GM18520 (cell line): Measurements from ENCODE around the gene ZNF80.
A peak's percentile ranks its signal among the peaks of the same experiment; 100 is the strongest.

Experiments used
- ATAC-seq: cut with Tn5 transposase; IDR thresholded peaks from one replicate; pipeline ENCODE4 v1.9.1; 2021; ENCODE audit not compliant: unreplicated experiment

ZNF80 gene

GRCh38 chr3:114219741-114220140 lies 17.6 kb downstream of the ZNF80 start:
- ATAC-seq: no peak

DNA sequence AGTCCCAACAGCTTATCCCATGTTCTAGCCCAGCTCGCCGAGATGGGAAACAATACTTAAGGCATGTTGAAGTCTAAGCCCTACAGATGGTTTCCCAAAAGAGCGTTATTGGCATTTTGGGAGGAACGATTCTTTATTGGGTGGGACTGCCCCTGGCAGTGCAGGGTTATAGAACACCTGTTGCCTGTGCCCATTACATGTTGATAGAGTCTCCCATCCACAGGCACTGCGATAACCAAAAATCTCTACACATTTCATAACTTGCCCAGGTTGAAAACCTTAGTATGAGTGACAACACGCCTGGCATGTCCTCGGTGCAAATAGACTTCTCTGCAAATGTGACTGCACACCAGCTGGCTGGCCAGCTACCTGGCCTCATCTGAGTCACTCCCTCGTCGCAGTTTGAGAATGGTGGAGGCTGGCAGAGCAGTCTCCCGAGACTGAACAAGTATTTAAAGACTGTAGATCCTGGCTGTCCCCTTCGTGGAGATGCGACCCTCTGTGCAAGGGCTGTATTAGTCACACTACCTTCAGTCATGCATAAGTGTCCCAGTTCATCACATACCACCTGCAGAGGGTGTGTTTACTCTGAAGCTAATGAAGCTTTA lies 18.7 kb downstream of the ZNF80 start:
- ATAC-seq: no peak

DNA sequence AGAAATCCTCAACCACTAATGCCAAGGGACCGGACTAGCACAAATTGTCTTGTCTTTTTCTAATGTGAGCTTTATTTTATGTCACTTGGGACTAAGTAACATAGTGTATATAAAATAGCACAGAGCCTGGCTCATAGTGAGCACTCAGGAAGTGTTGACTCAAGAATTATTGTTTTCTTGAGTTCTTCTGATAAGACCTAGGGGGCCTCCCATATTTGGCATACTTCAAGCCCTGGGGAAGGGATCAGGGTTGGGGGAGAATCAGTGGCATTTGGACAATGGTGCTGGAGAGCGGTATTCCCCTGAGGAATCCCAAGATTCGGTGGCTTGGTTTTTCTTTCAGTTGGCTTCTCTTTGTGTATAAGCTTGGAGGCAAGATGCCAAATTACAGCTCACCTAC lies 19.4 kb downstream of the ZNF80 start:
- ATAC-seq: no peak

GRCh38 chr3:114217266-114217665 lies 20.1 kb downstream of the ZNF80 start:
- no peak for ATAC-seq

- no peak for ATAC-seq
Measured at GRCh38 chr3:114216186-114216970, 21.0 kb downstream of the ZNF80 start.

- peak; percentile 20 for ATAC-seq
Measured at GRCh38 chr3:114214542-114215341, 22.6 kb downstream of the ZNF80 start.

DNA sequence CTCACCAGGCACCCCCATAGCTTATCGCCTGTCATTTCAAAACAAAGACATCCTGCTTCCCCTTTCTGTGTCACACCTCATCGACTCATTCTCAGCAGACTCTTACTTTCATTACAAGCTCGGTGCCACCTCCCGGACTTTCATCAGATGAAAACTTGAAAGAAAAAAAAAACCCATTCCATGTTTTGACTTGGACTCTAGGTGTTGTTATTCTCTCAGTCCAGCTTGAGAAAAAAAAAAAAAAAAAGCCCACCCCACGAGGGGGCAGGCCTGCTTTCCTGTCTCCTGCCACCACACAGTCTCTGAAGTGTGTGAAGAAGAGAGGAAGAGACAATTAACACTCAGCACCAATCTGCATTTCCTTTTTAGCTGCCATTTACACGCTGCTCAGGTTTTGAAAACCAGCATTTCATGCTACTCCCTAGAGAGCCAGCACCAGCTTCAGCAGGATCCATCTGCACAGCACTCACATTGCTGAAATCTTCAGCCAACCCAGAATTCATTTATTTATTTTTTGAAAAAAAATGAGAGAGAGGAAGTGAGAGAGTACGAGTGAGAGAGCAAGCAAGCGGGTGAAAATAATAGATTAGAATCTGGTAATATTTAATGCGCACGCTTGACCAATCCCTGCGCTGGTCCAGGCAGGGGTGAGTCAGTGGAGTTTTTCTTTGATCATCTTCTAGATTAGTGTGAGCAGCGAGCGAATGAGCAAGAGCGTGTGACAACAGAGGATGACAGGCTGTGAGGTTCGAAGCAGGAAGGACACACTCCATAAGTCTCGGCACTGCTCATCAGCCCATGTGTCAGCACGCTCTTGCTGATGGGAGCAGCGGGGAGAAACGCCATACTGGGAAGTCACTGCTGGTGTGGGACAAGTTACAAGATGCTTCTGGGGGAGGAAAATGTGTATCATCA lies 23.5 kb downstream of the ZNF80 start:
- peak; percentile 68 for ATAC-seq

DNA sequence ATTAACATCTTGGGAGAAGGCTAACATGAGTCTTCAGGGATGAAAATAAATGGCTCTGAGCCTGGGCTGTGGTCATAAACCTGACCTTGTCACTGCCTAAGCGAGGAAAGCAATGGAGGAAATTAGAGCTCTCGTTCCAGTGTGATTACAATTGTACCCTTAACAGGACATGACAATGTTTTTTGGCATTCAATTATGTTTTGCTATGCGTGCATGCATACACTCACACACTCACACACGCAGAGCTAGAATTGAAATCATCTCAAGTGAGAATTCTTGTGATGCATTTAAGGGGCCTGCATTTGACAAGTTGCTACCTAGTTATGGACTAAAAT lies 24.1 kb downstream of the ZNF80 start:
- ATAC-seq: no peak

- ATAC-seq: no peak
Measured at GRCh38 chr3:114212646-114213045, 24.7 kb downstream of the ZNF80 start.

DNA sequence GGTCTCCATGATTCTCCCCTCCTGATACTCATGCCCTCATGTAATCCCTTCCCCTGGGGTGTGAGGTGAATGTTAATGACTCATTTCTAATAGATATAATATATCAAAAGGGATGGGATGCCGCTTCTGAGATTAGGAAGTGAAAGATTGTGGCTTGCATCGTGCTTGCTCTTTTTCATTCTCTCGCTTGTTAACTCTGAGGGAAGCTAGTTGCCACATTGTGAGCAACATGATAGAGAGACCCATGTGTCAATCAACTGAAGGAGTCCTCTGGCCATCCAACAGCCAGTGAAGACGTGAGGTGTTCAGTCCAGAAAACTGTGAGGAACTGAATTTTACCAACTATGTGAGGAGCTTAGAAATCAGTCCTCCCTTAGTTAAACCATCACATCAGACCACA lies 29.6 kb downstream of the ZNF80 start:
- ATAC-seq: peak; percentile 85

DNA sequence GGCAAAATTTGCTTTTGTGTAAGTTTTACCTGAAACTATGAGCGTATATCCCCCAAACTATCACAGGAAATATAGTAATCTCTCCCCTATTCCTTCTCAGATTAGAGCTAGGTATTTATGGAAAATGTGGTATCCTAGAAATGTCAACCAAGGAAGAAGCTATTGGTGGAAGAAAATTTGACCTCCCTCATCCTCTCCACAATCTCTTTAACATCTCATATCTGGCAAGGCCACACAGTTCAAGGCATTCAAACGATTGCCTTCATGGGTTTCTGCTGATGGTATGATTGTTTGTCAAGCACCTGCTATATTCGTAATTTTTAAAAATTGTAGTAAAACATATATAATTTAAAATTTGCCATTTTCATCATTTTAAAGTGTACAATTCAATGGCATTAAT lies 31.0 kb downstream of the ZNF80 start:
- no peak for ATAC-seq

DNA sequence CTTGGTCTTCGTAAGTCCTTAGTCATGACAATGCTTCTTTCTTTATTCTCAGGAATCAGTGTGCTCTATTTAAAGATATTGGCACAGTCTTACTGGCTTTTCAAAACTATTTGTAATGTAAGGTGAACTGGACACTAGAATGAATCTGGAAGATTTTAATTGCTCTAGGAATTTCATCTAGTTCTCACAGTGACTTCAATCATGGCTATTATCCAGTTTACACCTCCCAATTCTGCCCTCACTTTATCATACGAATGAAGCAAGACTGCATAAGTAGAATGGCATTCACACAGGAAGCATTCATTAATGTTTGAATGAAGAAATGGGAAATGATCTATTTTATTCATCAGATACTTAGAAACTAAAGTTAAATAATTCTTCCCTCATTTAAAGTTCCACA lies 31.8 kb downstream of the ZNF80 start:
- ATAC-seq: no peak

DNA sequence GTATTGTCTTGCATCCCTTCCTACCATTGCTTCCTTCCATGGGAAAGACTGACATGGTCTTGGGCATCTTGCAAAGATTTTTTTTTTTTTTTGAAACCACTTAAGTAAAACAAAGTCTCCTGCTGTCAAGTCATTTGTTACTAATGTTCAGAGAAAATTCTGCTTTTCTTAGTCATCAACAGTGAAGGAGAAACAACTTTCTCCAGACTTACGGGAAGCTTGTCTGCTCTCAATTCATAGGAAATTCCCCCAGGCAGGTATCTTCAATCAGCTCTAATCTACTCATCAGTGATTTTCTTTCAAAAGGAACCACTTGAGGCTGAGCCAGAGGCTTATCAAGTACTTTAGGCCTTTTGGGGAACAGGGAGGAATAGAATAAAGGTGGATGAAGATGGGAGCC lies 42.6 kb downstream of the ZNF80 start:
- no peak for ATAC-seq

GRCh38 chr3:114192136-114192535 lies 45.2 kb downstream of the ZNF80 start:
- no peak for ATAC-seq

GRCh38 chr3:114186501-114186900 lies 50.9 kb downstream of the ZNF80 start:
- no peak for ATAC-seq
